GM23338 (cell line): ENCODE measurements around the gene APH1B. TPM values are rescaled to one million over a fixed set of nuclear protein-coding genes. Genes with fewer than 3 reads are reported as not detected.
A peak's percentile ranks its signal among the peaks of the same experiment; 100 is the strongest.

Experiments used
- ATAC-seq: fragments of 200-7000 bp; cut with Tn5 transposase; 3 replicates; pipeline ENCODE4 v1.9.1; 2020
- DNase-seq: peaks from one replicate; pipeline ENCODE4 v3.0.0-alpha.2; 2015; ENCODE audit warnings: low spot score
- H2AFZ ChIP-seq: fragments of 200-600 bp; sonication (generic); 2 replicates; pipeline ENCODE4 v1.8.0; 2016; ENCODE audit warnings: antibody characterized with exemption, mild to moderate bottlenecking, moderate library complexity
- H3F3A ChIP-seq: fragments of 200-600 bp; sonication (generic); replicated peaks from 2 replicates; pipeline ENCODE4 v1.8.0; 2017; ENCODE audit warnings: antibody characterized with exemption, mixed run types, low read depth
- H3K27ac ChIP-seq: fragments of 200-600 bp; sonication (generic); 2 replicates; pipeline ENCODE4 v1.6.1; 2016; ENCODE audit warnings: low read depth
- H3K27me3 ChIP-seq: fragments of 200-600 bp; sonication (generic); 2 replicates; pipeline ENCODE4 v1.8.0; 2016; ENCODE audit warnings: mild to moderate bottlenecking, mixed run types, moderate library complexity; ENCODE audit not compliant: insufficient read depth
- H3K36me3 ChIP-seq: fragments of 200-600 bp; sonication (generic); 2 replicates; pipeline ENCODE4 v1.8.0; 2016; ENCODE audit warnings: mild to moderate bottlenecking; ENCODE audit not compliant: insufficient read depth
- H3K4me1 ChIP-seq: fragments of 200-600 bp; sonication (generic); 2 replicates; pipeline ENCODE4 v1.8.0; 2016; ENCODE audit warnings: mild to moderate bottlenecking, moderate library complexity; ENCODE audit not compliant: insufficient read depth
- H3K4me2 ChIP-seq: fragments of 200-600 bp; sonication (generic); 2 replicates; pipeline ENCODE4 v1.7.1; 2017; ENCODE audit warnings: mixed run types
- H3K4me3 ChIP-seq: fragments of 200-600 bp; sonication (generic); 2 replicates; pipeline ENCODE4 v1.6.1; 2016; ENCODE audit warnings: mixed run types
- H3K79me2 ChIP-seq: fragments of 200-600 bp; sonication (generic); replicated peaks from 2 replicates; pipeline ENCODE4 v1.8.0; 2017; ENCODE audit warnings: mild to moderate bottlenecking; ENCODE audit not compliant: insufficient read depth
- H3K9me2 ChIP-seq: fragments of 200-600 bp; sonication (generic); 2 replicates; pipeline ENCODE4 v1.8.0; 2017; ENCODE audit not compliant: insufficient read depth
- H4K20me1 ChIP-seq: fragments of 200-600 bp; sonication (generic); replicated peaks from 2 replicates; pipeline ENCODE4 v1.8.0; 2017; ENCODE audit warnings: mild to moderate bottlenecking; ENCODE audit not compliant: insufficient read depth
- H3K27ac Mint-ChIP-seq: 2 replicates; pipeline ENCODE4 v1.8.0; 2020; ENCODE audit warnings: inconsistent platforms, mild to moderate bottlenecking, moderate library complexity, mixed read lengths
- H3K27me3 Mint-ChIP-seq: 3 replicates; pipeline ENCODE4 v1.8.0; 2022; ENCODE audit warnings: low read depth, mild to moderate bottlenecking, moderate library complexity, mixed read lengths, inconsistent platforms; ENCODE audit not compliant: insufficient read depth, poor library complexity
- H3K36me3 Mint-ChIP-seq: 3 replicates; pipeline ENCODE4 v1.8.0; 2021; ENCODE audit warnings: low read depth, mild to moderate bottlenecking, inconsistent platforms, moderate library complexity, mixed read lengths
- H3K4me1 Mint-ChIP-seq: 3 replicates; pipeline ENCODE4 v1.8.0; 2020; ENCODE audit warnings: mild to moderate bottlenecking, inconsistent platforms, mixed read lengths
- H3K4me3 Mint-ChIP-seq: 3 replicates; pipeline ENCODE4 v1.8.0; 2021; ENCODE audit warnings: moderate library complexity, mild to moderate bottlenecking, inconsistent platforms, mixed read lengths
- H3K9me3 Mint-ChIP-seq: 3 replicates; pipeline ENCODE4 v1.8.0; 2020; ENCODE audit warnings: moderate library complexity, mild to moderate bottlenecking, inconsistent platforms, mixed read lengths
- CREB1 ChIP-seq: fragments of 250-450 bp; sonication (Bioruptor Pico); IDR thresholded peaks from 2 replicates; pipeline ENCODE4 v1.5.0; 2020; ENCODE audit warnings: low read depth, mild to moderate bottlenecking, moderate library complexity
- EZH2 ChIP-seq: fragments of 200-600 bp; sonication (generic); IDR thresholded peaks from one replicate; pipeline ENCODE4 v1.8.0; 2017; ENCODE audit warnings: antibody characterized with exemption, mild to moderate bottlenecking, low read depth; ENCODE audit not compliant: unreplicated experiment
- JUNB ChIP-seq: IDR thresholded peaks from one replicate; pipeline ENCODE4 v1.6.1; 2016; ENCODE audit warnings: antibody characterized with exemption; ENCODE audit not compliant: unreplicated experiment
- NANOG ChIP-seq: IDR thresholded peaks from 2 replicates; pipeline ENCODE4 v1.6.1; 2016; ENCODE audit warnings: antibody characterized with exemption, borderline replicate concordance
- POLR2AphosphoS5 ChIP-seq: IDR thresholded peaks from 2 replicates; pipeline ENCODE4 v1.6.1; 2016; ENCODE audit warnings: antibody characterized with exemption, low read depth
- REST ChIP-seq: IDR thresholded peaks from one replicate; pipeline ENCODE4 v1.6.1; 2018; ENCODE audit warnings: antibody characterized with exemption; ENCODE audit not compliant: unreplicated experiment
- STAT1 ChIP-seq: IDR thresholded peaks from one replicate; pipeline ENCODE4 v1.6.1; 2016; ENCODE audit warnings: antibody characterized with exemption; ENCODE audit not compliant: unreplicated experiment
- ZNF114 ChIP-seq: fragments of 250-450 bp; sonication (Bioruptor Pico); IDR thresholded peaks from 2 replicates; pipeline ENCODE4 v1.5.0; 2020; ENCODE audit warnings: mild to moderate bottlenecking, moderate library complexity
- ZNF331 ChIP-seq: fragments of 250-450 bp; sonication (Bioruptor Pico); IDR thresholded peaks from 2 replicates; pipeline ENCODE4 v1.5.0; 2020; ENCODE audit warnings: low read depth, mild to moderate bottlenecking, moderate library complexity
- polyA plus RNA-seq: library from polyadenylated mRNA; unstranded; fragments of >200 nt; fragmentation: Nextera tagmentation; extraction: Ambion mirVana; gene quantifications from 2 replicates; pipeline ENCODE4 v1.2.1, GENCODE V29; 2016
- total RNA-seq: library from RNA; depleted of rRNA; stranded (reverse); fragments of >200 nt; shearing (Covaris generic); gene quantifications from 2 replicates; pipeline ENCODE4 v1.2.3, GENCODE V29; 2014
- TF ChIP-seq, protein P1 (sequence below), 2 experiments: fragments of 200-600 bp in 1 of 2; sonication (generic) in 1 of 2; conservative IDR thresholded peaks; 2 replicates each; pipeline versions ENCODE4 v1.5.1 to v1.6.1; 2016 to 2017; ENCODE audit warnings: antibody characterized with exemption in 2 of 2, low read depth in 2 of 2, mild to moderate bottlenecking in 2 of 2, moderate library complexity in 1 of 2
- TF ChIP-seq, protein P2 (sequence below): fragments of 250-450 bp; sonication (Bioruptor Pico); IDR thresholded peaks from 2 replicates; pipeline ENCODE4 v1.5.0; 2020; ENCODE audit warnings: mild to moderate bottlenecking, moderate library complexity
- TF ChIP-seq, protein P3 (sequence below): IDR thresholded peaks from 2 replicates; pipeline ENCODE4 v1.6.1; 2016; ENCODE audit warnings: antibody characterized with exemption

APH1B gene
- total and polyA plus RNA-seq, 2 experiments from 2014 or later: 14.3 to 24.4 TPM

GRCh38 chr15:63254991-63255390 lies 22.4 kb upstream of the APH1B start:
- H3K36me3 ChIP-seq: no peaks in the 10 kb centered on the region
- peaks cover 3% of the 10 kb centered on the region for H3K27me3 Mint-ChIP-seq
- no peak overlapping the region for H3K4me2 ChIP-seq
- no peak overlapping the region for H2AFZ ChIP-seq
- H3K9me3 Mint-ChIP-seq: no peaks in the 10 kb centered on the region; the same call in 2 of the 3 replicates
- peak overlapping the region; percentile 70; the same call in 1 of the 2 replicates for H3K27ac ChIP-seq
- no peaks in the 10 kb centered on the region for H4K20me1 ChIP-seq
- H3K4me3 ChIP-seq: no peak overlapping the region
- DNase-seq (no peak), ATAC-seq (no peak)
- no peaks in the 10 kb centered on the region for H3K27me3 ChIP-seq
- H3K36me3 Mint-ChIP-seq: peaks cover 22% of the 10 kb centered on the region
- no peaks in the 10 kb centered on the region for H3K9me2 ChIP-seq
- H3K4me3 Mint-ChIP-seq: no peak overlapping the region
- H3F3A ChIP-seq: no peaks in the 10 kb centered on the region
- H3K79me2 ChIP-seq: no peaks in the 10 kb centered on the region
- TF ChIP-seq NANOG (no peak), STAT1 (no peak), CREB1 (no peak), ZNF114 (CRISPR knock-in tag) (no peak), REST (no peak), POLR2AphosphoS5 (no peak), JUNB (no peak), ZNF331 (no peak), EZH2 (no peak)
- TF ChIP-seq, protein P1, sequence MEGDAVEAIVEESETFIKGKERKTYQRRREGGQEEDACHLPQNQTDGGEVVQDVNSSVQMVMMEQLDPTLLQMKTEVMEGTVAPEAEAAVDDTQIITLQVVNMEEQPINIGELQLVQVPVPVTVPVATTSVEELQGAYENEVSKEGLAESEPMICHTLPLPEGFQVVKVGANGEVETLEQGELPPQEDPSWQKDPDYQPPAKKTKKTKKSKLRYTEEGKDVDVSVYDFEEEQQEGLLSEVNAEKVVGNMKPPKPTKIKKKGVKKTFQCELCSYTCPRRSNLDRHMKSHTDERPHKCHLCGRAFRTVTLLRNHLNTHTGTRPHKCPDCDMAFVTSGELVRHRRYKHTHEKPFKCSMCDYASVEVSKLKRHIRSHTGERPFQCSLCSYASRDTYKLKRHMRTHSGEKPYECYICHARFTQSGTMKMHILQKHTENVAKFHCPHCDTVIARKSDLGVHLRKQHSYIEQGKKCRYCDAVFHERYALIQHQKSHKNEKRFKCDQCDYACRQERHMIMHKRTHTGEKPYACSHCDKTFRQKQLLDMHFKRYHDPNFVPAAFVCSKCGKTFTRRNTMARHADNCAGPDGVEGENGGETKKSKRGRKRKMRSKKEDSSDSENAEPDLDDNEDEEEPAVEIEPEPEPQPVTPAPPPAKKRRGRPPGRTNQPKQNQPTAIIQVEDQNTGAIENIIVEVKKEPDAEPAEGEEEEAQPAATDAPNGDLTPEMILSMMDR (conservative IDR thresholded peaks at IDR 0.05; ENCODE audit: low read depth in 2 of 2): no peak
- TF ChIP-seq, protein P2, sequence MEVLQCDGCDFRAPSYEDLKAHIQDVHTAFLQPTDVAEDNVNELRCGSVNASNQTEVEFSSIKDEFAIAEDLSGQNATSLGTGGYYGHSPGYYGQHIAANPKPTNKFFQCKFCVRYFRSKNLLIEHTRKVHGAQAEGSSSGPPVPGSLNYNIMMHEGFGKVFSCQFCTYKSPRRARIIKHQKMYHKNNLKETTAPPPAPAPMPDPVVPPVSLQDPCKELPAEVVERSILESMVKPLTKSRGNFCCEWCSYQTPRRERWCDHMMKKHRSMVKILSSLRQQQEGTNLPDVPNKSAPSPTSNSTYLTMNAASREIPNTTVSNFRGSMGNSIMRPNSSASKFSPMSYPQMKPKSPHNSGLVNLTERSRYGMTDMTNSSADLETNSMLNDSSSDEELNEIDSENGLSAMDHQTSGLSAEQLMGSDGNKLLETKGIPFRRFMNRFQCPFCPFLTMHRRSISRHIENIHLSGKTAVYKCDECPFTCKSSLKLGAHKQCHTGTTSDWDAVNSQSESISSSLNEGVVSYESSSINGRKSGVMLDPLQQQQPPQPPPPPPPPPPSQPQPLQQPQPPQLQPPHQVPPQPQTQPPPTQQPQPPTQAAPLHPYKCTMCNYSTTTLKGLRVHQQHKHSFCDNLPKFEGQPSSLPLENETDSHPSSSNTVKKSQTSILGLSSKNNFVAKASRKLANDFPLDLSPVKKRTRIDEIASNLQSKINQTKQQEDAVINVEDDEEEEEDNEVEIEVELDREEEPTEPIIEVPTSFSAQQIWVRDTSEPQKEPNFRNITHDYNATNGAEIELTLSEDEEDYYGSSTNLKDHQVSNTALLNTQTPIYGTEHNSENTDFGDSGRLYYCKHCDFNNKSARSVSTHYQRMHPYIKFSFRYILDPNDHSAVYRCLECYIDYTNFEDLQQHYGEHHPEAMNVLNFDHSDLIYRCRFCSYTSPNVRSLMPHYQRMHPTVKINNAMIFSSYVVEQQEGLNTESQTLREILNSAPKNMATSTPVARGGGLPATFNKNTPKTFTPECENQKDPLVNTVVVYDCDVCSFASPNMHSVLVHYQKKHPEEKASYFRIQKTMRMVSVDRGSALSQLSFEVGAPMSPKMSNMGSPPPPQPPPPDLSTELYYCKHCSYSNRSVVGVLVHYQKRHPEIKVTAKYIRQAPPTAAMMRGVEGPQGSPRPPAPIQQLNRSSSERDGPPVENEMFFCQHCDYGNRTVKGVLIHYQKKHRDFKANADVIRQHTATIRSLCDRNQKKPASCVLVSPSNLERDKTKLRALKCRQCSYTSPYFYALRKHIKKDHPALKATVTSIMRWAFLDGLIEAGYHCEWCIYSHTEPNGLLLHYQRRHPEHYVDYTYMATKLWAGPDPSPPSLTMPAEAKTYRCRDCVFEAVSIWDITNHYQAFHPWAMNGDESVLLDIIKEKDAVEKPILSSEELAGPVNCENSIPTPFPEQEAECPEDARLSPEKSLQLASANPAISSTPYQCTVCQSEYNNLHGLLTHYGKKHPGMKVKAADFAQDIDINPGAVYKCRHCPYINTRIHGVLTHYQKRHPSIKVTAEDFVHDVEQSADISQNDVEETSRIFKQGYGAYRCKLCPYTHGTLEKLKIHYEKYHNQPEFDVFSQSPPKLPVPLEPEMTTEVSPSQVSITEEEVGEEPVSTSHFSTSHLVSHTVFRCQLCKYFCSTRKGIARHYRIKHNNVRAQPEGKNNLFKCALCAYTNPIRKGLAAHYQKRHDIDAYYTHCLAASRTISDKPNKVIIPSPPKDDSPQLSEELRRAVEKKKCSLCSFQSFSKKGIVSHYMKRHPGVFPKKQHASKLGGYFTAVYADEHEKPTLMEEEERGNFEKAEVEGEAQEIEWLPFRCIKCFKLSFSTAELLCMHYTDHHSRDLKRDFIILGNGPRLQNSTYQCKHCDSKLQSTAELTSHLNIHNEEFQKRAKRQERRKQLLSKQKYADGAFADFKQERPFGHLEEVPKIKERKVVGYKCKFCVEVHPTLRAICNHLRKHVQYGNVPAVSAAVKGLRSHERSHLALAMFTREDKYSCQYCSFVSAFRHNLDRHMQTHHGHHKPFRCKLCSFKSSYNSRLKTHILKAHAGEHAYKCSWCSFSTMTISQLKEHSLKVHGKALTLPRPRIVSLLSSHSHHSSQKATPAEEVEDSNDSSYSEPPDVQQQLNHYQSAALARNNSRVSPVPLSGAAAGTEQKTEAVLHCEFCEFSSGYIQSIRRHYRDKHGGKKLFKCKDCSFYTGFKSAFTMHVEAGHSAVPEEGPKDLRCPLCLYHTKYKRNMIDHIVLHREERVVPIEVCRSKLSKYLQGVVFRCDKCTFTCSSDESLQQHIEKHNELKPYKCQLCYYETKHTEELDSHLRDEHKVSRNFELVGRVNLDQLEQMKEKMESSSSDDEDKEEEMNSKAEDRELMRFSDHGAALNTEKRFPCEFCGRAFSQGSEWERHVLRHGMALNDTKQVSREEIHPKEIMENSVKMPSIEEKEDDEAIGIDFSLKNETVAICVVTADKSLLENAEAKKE: no peak
- TF ChIP-seq, protein P3, sequence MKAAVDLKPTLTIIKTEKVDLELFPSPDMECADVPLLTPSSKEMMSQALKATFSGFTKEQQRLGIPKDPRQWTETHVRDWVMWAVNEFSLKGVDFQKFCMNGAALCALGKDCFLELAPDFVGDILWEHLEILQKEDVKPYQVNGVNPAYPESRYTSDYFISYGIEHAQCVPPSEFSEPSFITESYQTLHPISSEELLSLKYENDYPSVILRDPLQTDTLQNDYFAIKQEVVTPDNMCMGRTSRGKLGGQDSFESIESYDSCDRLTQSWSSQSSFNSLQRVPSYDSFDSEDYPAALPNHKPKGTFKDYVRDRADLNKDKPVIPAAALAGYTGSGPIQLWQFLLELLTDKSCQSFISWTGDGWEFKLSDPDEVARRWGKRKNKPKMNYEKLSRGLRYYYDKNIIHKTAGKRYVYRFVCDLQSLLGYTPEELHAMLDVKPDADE: no peak
- H3K27ac Mint-ChIP-seq: no peak overlapping the region
- peaks cover 20% of the 10 kb centered on the region for H3K4me1 Mint-ChIP-seq
- H3K4me1 ChIP-seq: peaks cover 20% of the 10 kb centered on the region
